ENCODE results near the gene AZGP1.
"Not testable (repeated sequence)": the region's sequence is repeated elsewhere in the genome, so short reads cannot be mapped to it uniquely, and the experiment has no call there.

- TF ChIP-seq CTCF, POLR2A (IDR thresholded peaks at IDR 0.05): not testable (repeated sequence)
These were observed 5.2 kb upstream of the AZGP1 start for GRCh38 chr7:99981066-99981465.

Measured in uterus (tissue), 2 donors.